Measurements from ENCODE around the gene SOX8.

Gene SOX8

DNA sequence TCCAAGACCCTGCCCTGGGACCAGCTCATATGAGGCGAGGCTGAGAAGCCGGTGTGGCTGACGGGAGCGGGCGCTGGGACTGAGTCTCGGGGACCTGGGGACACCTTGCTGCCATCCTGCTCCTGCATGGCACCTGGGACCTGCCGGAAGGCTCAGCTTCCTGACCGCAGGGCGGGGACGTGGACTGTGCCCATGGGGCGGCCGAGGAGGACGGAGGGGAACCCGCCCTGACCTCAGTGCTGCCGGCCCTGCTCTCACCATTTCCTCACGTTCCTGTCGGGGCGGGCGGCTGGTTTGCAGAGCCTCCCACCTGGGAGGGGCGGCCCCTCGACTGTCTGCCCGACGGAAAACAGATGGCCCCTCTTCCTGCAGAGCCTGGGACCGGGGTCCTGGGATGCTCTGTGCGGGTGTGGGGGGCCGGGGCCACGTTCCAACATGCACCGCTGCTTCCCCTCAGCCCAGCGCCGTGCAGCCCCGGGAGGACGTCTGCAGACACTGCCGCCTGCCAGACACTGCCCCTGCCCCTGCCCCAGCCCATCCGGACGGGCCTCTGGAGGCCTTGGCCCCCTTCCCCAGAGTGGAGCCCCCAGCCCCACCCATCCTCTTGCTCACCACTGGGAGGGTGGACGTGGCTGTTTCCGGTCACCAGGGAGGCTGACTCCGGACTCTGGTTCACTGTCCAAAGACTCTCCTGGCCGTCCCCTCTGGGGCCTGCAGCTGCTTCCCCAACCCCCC, 47.1 kb downstream of the SOX8 start:
- no peak for DNase-seq

DNA sequence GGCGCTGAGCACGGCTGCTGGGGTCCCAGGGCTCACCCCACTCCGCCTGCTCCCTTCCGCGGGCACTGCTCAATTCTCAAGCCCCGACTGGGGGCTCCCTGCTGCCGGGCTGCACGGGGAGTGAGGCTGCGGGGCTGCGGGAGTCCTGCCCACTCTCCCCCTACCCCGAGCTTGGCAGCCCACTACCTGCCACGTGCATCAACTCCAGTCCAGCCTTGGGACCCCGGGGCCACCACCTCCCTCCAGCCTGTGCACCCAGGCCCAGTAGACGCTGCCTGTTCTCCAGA, 47.6 kb downstream of the SOX8 start:
- DNase-seq, result no peak

DNA sequence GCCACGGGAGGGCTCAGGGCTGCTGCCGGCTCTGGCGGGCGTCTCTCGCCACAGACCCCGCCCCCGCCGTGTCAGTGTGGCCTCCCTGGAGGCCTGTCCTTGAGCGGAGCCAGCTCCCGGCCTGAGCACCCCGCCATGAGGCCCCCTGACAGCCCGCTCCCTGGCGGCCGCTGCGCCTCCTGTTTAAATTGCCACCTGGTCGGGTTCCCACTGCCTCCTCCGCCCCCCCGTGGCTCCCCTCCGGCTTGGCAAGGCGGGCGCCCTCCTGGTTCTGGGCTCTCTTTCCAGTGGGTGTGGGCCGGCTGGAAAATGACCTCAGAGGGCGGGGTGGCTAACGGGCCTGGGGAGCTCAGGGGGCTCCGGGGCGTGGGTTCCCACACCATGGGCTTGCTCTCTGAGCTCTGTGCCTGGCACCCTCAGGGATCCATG, 48.9 kb downstream of the SOX8 start:
- no peak for DNase-seq

DNA sequence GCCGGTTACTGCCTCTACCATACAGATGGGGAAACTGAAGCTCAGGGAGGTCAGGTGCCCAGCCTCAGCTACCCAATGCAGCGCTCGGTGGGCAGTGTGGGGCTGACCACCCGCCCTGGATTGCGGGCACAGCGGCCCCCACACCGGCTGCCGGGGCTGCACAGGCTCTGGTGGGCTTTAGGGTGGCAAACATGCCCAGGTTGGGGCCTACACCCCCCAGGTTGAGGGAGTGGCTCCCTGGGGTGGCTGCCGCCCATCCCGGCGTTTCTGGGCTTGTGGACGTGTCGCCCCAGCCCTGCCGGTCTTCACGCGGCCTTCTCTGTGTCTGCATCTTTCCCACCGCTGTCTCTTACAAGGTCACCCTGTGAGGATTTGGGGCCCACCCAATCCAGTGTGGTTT, 50.1 kb downstream of the SOX8 start:
- DNase-seq, result no peak

DNA sequence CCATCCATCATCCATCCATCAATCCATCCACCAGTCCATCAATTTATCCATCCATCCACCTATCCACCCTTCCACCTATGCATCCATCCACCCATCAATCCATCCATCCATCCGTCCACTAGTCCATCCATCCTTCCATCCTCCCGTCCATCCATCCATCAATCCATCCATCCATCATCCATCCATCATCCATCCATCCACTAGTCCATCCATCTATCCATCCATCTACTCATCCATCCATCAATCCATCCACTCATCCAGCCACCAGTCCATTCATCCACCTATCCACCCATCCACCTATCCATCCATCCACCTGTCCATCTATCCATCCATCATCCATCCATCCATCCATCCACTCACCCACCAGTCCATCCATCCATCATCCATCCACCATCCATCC, 51.0 kb downstream of the SOX8 start:
- no peak for DNase-seq

DNA sequence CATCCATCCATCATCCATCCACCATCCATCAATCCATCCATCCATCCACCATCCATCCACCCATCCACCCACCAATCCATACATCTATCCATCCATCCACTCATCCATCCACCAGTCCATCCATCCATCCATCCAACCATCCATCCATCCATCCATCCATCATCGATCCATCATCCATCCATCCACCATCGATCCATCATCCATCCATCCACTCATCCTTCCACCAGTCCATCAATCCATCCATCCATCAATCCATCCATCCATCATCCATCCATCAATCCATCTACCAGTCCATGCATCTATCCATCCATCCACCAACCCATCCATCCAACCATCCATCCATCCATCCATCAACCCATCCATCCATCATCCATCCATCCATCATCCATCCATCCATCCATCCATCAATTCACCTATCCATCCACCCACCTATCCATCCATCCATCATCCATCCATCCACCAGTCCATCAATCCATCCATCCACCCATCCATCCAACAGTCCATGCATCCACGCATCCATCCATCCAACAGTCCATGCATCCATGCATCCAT, 51.6 kb downstream of the SOX8 start:
- DNase-seq, result no peak

DNA sequence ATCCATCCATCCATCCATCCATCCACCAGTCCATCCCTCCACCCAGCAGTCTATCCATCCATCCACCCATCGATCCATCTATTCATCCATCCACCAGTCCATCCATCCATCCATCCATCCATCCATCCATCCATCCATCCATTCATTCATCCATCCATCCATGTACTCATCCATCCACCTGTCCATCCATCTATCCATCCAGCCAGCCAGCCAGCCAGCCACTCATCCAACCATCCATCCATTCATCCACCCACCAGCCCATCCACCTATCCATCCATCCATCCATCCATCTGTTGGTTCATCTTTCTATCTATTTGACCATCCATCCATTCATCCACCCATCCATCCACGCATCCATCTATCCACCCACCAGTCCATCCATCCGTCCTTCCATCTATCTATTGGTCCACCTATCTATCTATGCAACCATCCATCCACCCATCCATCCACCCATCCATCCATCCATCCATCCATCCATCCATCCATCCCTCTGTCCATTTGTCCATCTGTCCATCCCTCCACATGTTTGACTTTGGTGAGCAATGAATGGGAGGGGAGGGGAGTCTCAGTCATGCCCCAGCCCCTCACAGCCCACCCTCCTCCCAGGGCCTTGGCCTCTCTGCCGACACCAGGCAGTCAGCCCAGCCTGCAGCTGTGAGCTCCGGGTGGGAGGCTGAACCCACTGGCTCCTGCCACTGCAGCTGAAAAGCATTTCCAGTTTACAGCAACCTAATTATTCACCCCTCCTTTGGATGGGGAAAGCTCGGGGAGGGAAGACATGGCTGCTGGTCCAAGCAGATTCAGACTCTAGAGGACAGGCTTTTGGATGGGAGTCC, 52.9 kb downstream of the SOX8 start:
- no peak for DNase-seq

DNA sequence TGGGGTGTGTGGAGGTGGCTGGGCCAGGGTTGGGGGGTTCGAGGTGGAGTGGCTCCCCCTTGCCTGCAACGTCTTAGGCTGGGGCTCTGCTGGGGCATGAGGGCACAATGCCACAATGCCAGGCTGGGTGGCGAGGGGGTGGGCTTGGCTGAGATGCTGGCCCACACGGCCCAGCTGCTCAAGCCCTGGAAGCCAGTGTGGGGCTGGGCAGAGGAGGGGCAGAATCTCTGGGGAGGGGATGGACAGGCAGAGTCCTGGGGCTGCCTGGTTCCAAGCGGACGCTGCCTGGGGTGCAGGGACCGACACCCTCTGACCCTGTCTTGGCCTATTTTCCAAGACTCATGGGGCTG, 53.5 kb downstream of the SOX8 start:
- DNase-seq, result no peak

DNA sequence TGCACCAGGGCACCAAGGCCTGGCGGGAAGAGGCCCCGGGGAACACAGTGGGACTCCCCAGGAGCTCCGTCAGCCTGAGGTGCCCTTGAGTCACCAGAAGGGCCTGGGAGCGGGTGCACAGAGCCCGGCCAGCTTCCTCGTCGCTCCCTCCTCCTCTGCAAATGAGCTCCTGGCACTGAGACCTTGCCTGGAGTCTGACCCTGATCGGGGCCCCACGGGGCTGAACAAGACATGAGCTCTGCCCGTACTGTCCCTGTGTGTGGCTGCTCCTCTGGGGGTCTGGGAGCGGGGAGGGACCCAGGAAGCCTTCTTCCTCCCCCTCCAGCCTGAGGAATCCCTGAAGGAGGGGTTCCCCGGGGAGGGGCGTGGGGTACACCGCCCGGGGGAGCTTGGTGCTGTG, 54.6 kb downstream of the SOX8 start:
- no peak for DNase-seq

Measured in EL (cell line).